Measurements from ENCODE around the gene ZNF558.

The ZNF558 gene

DNA sequence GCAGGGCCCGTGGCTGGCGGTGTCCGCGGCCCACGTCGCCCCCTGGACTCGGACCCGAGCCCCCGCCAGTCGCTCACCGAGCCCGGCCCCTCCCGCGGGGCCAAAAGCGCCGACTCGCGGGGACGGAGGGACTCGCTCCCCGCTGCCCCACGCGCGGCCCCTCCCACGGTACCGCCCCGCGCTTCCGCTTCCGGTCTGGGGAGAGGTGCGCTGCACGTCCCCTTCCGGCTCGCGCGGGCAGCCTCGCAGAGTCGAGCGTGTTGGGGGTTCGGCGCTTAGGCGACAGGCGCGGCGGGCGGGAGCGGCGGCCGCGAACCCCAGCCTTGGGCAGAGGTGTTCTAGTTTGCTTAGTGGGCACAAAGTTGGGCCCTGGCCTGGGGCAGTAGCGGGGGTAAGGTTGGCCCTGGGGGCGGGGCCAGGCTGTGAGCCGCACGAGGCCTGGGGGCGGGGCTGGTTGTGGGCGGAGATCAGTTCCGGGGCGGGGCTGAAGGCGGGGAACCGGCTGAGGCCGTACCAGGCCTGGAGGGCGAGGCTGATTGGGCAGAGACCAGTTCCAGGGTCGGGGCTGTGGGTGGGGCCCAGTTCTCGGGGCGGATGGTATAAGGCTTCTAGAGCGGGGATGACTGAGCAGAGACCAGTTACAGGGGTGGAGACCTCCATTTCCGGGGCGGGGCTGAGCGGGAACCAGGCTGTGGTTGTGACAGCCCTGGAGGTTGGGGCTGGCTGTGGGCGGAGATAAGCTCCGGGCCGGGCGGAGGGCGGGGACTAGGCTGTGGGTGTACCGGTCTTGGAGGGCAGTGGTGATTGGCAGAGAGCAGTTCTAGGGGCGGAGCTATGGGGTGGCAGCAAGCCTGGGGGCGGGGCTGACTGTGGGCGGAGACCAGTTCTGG lies at the start of gene ZNF558, which contains the start of gene MBD3L1 (continued):
- TF ChIP-seq, protein P1, sequence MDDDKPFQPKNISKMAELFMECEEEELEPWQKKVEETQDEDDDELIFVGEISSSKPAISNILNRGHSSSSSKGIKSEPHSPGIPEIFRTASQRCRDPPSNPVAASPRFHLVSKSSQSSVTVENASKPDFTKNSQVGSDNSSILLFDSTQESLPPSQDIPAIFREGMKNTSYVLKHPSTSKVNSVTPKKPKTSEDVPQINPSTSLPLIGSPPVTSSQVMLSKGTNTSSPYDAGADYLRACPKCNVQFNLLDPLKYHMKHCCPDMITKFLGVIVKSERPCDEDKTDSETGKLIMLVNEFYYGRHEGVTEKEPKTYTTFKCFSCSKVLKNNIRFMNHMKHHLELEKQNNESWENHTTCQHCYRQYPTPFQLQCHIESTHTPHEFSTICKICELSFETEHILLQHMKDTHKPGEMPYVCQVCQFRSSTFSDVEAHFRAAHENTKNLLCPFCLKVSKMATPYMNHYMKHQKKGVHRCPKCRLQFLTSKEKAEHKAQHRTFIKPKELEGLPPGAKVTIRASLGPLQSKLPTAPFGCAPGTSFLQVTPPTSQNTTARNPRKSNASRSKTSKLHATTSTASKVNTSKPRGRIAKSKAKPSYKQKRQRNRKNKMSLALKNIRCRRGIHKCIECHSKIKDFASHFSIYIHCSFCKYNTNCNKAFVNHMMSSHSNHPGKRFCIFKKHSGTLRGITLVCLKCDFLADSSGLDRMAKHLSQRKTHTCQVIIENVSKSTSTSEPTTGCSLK (tag by site-specific recombination; IDR thresholded peaks at IDR 0.05) = no peak
- TF ChIP-seq, protein P2, sequence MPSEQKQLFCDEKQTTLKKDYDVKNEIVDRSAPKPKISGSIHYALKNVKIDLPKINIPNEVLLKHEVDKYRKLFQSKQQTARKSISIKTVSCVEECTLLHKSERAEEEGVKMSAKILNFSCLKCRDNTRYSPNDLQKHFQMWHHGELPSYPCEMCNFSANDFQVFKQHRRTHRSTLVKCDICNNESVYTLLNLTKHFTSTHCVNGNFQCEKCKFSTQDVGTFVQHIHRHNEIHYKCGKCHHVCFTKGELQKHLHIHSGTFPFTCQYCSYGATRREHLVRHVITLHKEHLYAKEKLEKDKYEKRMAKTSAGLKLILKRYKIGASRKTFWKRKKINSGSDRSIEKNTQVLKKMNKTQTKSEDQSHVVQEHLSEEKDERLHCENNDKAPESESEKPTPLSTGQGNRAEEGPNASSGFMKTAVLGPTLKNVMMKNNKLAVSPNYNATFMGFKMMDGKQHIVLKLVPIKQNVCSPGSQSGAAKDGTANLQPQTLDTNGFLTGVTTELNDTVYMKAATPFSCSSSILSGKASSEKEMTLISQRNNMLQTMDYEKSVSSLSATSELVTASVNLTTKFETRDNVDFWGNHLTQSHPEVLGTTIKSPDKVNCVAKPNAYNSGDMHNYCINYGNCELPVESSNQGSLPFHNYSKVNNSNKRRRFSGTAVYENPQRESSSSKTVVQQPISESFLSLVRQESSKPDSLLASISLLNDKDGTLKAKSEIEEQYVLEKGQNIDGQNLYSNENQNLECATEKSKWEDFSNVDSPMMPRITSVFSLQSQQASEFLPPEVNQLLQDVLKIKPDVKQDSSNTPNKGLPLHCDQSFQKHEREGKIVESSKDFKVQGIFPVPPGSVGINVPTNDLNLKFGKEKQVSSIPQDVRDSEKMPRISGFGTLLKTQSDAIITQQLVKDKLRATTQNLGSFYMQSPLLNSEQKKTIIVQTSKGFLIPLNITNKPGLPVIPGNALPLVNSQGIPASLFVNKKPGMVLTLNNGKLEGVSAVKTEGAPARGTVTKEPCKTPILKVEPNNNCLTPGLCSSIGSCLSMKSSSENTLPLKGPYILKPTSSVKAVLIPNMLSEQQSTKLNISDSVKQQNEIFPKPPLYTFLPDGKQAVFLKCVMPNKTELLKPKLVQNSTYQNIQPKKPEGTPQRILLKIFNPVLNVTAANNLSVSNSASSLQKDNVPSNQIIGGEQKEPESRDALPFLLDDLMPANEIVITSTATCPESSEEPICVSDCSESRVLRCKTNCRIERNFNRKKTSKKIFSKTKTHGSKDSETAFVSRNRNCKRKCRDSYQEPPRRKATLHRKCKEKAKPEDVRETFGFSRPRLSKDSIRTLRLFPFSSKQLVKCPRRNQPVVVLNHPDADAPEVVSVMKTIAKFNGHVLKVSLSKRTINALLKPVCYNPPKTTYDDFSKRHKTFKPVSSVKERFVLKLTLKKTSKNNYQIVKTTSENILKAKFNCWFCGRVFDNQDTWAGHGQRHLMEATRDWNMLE (tag by site-specific recombination; conservative IDR thresholded peaks at IDR 0.05; ENCODE audit: low read depth) = peak; percentile 87
- peak; percentile 93 for TF ChIP-seq ZSCAN30 (tag by site-specific recombination; IDR thresholded peaks at IDR 0.05)
- TF ChIP-seq PRDM1 (tag by site-specific recombination; IDR thresholded peaks at IDR 0.05) = no peak
- TF ChIP-seq ZNF248 (tag by site-specific recombination; IDR thresholded peaks at IDR 0.05) = no peak
- TF ChIP-seq ZNF707 (tag by site-specific recombination; IDR thresholded peaks at IDR 0.05) = no peak
- TF ChIP-seq, protein P3, sequence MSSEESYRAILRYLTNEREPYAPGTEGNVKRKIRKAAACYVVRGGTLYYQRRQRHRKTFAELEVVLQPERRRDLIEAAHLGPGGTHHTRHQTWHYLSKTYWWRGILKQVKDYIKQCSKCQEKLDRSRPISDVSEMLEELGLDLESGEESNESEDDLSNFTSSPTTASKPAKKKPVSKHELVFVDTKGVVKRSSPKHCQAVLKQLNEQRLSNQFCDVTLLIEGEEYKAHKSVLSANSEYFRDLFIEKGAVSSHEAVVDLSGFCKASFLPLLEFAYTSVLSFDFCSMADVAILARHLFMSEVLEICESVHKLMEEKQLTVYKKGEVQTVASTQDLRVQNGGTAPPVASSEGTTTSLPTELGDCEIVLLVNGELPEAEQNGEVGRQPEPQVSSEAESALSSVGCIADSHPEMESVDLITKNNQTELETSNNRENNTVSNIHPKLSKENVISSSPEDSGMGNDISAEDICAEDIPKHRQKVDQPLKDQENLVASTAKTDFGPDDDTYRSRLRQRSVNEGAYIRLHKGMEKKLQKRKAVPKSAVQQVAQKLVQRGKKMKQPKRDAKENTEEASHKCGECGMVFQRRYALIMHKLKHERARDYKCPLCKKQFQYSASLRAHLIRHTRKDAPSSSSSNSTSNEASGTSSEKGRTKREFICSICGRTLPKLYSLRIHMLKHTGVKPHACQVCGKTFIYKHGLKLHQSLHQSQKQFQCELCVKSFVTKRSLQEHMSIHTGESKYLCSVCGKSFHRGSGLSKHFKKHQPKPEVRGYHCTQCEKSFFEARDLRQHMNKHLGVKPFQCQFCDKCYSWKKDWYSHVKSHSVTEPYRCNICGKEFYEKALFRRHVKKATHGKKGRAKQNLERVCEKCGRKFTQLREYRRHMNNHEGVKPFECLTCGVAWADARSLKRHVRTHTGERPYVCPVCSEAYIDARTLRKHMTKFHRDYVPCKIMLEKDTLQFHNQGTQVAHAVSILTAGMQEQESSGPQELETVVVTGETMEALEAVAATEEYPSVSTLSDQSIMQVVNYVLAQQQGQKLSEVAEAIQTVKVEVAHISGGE (tag by site-specific recombination; conservative IDR thresholded peaks at IDR 0.05; ENCODE audit: low read depth) = peak; percentile 98
- peak; percentile 42; the same call in 1 of the 2 replicates for TF ChIP-seq ZNF341 (tag by site-specific recombination; IDR thresholded peaks at IDR 0.05; ENCODE audit: low read depth)
- TF ChIP-seq OVOL3 (tag by site-specific recombination; IDR thresholded peaks at IDR 0.05) = no peak
- TF ChIP-seq, protein P4, sequence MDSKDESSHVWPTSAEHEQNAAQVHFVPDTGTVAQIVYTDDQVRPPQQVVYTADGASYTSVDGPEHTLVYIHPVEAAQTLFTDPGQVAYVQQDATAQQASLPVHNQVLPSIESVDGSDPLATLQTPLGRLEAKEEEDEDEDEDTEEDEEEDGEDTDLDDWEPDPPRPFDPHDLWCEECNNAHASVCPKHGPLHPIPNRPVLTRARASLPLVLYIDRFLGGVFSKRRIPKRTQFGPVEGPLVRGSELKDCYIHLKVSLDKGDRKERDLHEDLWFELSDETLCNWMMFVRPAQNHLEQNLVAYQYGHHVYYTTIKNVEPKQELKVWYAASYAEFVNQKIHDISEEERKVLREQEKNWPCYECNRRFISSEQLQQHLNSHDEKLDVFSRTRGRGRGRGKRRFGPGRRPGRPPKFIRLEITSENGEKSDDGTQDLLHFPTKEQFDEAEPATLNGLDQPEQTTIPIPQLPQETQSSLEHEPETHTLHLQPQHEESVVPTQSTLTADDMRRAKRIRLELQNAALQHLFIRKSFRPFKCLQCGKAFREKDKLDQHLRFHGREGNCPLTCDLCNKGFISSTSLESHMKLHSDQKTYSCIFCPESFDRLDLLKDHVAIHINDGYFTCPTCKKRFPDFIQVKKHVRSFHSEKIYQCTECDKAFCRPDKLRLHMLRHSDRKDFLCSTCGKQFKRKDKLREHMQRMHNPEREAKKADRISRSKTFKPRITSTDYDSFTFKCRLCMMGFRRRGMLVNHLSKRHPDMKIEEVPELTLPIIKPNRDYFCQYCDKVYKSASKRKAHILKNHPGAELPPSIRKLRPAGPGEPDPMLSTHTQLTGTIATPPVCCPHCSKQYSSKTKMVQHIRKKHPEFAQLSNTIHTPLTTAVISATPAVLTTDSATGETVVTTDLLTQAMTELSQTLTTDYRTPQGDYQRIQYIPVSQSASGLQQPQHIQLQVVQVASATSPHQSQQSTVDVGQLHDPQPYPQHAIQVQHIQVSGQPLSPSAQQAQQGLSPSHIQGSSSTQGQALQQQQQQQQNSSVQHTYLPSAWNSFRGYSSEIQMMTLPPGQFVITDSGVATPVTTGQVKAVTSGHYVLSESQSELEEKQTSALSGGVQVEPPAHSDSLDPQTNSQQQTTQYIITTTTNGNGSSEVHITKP (tag by site-specific recombination; IDR thresholded peaks at IDR 0.05) = peak; percentile 86
- TF ChIP-seq, protein P5, sequence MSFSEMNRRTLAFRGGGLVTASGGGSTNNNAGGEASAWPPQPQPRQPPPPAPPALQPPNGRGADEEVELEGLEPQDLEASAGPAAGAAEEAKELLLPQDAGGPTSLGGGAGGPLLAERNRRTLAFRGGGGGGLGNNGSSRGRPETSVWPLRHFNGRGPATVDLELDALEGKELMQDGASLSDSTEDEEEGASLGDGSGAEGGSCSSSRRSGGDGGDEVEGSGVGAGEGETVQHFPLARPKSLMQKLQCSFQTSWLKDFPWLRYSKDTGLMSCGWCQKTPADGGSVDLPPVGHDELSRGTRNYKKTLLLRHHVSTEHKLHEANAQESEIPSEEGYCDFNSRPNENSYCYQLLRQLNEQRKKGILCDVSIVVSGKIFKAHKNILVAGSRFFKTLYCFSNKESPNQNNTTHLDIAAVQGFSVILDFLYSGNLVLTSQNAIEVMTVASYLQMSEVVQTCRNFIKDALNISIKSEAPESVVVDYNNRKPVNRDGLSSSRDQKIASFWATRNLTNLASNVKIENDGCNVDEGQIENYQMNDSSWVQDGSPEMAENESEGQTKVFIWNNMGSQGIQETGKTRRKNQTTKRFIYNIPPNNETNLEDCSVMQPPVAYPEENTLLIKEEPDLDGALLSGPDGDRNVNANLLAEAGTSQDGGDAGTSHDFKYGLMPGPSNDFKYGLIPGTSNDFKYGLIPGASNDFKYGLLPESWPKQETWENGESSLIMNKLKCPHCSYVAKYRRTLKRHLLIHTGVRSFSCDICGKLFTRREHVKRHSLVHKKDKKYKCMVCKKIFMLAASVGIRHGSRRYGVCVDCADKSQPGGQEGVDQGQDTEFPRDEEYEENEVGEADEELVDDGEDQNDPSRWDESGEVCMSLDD (tag by site-specific recombination; IDR thresholded peaks at IDR 0.05) = 0 out of 2 replicates have a peak, but pooled peaks have one; percentile 35
- TF ChIP-seq, protein P6, sequence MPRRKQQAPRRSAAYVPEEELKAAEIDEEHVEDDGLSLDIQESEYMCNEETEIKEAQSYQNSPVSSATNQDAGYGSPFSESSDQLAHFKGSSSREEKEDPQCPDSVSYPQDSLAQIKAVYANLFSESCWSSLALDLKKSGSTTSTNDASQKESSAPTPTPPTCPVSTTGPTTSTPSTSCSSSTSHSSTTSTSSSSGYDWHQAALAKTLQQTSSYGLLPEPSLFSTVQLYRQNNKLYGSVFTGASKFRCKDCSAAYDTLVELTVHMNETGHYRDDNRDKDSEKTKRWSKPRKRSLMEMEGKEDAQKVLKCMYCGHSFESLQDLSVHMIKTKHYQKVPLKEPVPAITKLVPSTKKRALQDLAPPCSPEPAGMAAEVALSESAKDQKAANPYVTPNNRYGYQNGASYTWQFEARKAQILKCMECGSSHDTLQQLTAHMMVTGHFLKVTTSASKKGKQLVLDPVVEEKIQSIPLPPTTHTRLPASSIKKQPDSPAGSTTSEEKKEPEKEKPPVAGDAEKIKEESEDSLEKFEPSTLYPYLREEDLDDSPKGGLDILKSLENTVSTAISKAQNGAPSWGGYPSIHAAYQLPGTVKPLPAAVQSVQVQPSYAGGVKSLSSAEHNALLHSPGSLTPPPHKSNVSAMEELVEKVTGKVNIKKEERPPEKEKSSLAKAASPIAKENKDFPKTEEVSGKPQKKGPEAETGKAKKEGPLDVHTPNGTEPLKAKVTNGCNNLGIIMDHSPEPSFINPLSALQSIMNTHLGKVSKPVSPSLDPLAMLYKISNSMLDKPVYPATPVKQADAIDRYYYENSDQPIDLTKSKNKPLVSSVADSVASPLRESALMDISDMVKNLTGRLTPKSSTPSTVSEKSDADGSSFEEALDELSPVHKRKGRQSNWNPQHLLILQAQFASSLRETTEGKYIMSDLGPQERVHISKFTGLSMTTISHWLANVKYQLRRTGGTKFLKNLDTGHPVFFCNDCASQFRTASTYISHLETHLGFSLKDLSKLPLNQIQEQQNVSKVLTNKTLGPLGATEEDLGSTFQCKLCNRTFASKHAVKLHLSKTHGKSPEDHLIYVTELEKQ (tag by site-specific recombination; IDR thresholded peaks at IDR 0.05; ENCODE audit: borderline replicate concordance) = no peak
- TF ChIP-seq ZNF140 (tag by site-specific recombination; IDR thresholded peaks at IDR 0.05) = no peak

All from HEK293 (cell line).